GM18498 (cell line): ENCODE results near the gene PARD3.

ENCODE experiments used
- ATAC-seq: cut with Tn5 transposase; IDR thresholded peaks from one replicate; pipeline ENCODE4 v1.9.1; 2021; ENCODE audit warnings: mild to moderate bottlenecking, moderate library complexity; ENCODE audit not compliant: unreplicated experiment

PARD3 gene

DNA sequence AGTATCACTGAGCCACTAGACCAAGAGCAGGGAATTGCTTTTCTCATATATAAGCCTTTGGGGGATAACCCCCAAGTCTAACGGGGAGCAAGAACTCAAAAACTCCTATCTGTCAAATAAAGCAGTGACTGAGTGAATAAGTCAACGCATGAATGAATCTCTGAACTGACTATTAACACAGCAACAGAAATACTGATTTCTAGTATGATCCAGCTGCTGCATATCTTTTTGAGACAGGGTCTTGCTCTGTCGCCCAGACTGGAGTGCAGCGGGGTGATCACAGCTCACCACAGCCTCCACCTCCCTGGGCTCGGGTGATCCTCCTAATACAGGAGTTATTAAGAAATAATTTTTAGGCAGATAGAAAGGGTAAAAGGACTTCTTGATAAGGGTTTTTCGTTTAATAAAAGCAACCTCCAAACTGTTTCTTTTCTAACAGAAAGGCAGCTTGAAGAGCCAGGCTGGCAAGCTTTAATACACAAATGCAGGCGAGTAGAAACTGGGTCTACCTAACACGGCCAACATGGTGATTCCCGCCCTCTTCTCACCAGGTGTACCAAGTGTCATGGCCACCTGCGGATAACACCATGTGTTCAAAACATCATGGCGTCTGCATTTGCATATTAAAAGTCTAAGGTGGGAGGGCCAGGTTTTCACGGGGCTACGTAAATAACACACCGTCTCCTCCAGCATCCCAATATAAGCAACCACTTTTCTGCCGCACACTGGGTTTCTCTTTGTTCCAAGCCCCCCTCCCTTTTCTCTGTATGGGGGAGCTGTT, 631.9 kb downstream of the PARD3 start:
- no peak for ATAC-seq

DNA sequence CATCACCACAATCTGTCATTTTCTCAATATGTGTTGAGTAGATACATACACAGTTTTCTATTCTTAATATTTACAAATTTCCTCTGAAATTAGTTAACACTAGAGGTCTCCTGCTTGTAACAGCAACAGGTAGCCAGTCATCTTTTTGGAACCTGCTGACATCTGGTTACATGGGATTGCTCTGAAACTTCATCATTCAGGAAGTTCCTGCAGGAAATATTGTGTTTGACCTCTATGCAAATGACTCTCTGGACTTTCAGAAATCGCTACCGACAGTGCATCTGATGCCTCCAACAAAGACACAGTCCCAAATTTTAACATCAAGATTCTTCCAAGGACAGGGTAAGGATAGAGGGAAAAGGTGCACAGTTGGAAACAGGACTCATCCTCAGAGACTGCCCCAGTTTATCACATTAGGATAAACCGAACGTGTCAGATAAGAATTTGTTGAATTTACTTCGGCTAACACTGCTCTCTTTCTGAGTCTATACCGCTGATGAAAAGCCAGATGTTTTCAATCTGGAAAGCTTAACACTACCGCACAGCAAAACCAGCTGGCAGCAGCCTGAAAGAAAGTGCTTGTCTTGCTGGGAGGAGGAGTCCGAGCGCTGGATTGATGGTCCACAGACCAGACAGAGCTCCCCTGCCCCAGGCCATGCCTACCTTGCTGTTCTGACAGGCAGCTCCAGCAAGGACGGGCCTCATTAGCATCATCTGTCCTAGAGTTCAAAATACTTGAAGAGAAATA, 633.4 kb downstream of the PARD3 start:
- no peak for ATAC-seq

DNA sequence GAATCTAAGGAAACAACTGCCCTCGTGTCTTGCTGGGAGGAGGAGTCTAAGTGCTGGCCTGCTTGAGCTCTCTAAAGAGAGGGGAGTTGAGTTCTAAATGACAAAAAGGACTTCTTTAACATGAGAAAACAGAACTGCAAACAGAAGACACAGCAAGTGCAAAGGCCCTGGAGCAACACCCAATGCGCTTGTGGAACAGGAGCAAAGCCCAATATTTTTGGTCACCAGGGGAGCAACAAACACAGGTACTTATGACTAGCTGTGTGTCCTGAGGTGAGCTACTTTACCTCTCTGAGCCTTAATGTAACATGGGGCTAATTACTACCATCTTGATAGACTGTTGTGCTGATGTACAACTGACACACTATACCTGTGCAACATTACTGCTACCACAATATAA, 634.3 kb downstream of the PARD3 start:
- ATAC-seq, result no peak

DNA sequence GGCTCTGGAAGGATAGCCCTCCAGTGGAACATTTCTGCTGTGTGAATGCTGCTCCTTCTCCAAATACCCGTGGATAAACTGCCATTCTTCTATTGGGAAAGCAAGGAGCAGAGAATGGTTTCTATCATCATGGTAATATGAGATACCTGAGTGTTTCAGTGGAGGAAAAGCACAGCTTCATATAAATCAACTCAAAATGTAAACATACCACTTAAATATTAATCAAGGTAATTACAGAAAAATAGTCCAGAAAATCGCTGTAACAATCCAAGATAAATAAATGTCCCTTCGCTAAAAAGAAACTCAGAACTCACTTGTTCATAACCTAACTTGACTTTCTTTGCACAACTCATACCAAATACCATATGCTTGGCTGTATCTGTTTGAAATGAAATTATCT, 635.8 kb downstream of the PARD3 start:
- no peak for ATAC-seq

- ATAC-seq, result no peak
Observed at GRCh38 chr10:34178756-34179155, 636.3 kb downstream of the PARD3 start.

GRCh38 chr10:34178196-34178595, 636.9 kb downstream of the PARD3 start:
- no peak for ATAC-seq

- ATAC-seq, result no peak
Observed at GRCh38 chr10:34177445-34177844, 637.7 kb downstream of the PARD3 start.

DNA sequence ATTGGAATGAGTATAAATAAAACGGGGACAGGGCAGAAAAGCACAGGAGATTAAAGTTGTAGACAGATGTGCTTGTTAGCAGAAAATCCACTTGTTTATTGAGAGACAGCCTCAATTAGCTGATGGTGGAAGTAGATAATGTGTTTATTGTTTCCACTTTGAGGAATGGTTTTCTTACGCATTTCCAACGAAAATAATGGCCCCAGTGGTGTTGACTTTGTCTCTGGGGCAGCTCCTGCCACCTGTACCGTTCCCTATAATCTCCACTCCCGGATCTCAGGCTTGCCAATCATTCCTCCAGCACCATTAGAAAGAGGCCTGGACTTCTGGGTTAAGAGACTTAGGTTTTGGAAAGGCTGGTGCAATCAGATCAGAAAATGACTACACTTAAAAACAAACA, 638.7 kb downstream of the PARD3 start:
- no peak for ATAC-seq

- no peak for ATAC-seq
Observed at GRCh38 chr10:34175121-34175520, 640.0 kb downstream of the PARD3 start.

DNA sequence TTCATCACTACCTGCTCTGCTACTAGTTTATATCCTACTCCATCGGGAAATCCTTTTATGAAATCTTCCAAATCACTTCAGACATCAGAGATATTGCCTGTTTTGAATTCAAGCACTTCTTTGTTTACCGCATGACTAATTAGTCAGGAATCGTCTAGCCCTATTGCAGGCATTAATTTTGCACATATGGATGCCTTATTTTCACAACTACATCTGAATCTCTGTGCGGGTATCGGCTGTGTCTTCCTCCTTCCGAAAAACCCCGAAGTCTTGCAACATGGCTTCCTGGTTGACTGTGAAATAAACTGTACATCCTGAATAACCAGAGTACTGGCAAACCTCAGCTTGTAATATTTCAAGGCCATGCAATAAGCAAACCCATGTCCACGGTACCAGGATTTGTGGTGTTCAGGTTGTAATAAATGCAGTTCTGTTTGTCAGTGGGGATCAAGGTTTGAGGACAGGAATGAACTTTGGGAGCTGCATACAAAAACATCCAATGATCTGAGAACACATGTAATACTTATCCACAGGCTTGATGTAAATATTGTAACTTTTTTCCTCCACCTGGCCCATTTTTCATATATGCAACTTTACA, 642.1 kb downstream of the PARD3 start:
- ATAC-seq, result no peak

- ATAC-seq, result no peak
Observed at GRCh38 chr10:34171957-34172527, 643.1 kb downstream of the PARD3 start.

DNA sequence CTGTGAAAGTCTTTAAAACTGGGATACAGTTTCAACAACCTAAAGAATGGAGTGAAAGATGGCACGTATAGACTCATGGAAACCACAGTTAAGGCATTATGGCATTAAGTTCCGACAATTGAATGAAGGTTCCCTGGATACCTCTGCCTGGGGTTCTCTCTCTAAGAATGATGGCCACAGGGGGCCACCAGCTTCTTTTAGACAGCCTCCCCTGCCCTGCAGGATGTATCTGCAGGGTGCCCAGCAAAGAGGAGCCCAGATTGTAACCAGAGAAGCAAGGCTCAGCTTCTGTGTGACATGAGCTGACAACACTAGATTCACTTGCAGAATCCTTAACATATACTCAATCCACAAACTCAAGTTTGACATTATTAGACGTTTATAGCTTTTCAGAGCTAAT, 645.4 kb downstream of the PARD3 start:
- no peak for ATAC-seq

DNA sequence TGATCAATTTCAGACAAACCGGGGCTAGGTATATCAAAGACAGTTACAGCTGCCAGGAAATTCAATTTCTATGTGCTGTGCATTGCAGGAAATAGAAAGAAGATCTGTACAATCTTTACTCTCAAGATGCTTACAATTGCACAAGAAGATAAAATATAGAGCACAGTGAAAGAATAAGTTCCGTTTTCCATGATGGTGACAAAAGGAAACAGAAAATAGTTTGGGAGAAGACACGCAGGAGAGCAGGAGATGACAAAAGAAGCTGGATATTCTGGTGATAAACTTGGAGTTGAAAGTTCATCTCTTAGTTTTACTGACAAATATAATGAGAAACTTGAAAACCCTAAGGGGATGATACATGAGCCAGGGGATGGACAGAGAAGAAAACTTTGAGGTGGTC, 646.0 kb downstream of the PARD3 start:
- no peak for ATAC-seq

- ATAC-seq, result no peak
Observed at GRCh38 chr10:34168439-34168838, 646.7 kb downstream of the PARD3 start.

- ATAC-seq, result no peak
Observed at GRCh38 chr10:34166823-34167222, 648.3 kb downstream of the PARD3 start.

- no peak for ATAC-seq
Observed at GRCh38 chr10:34166354-34166753, 648.7 kb downstream of the PARD3 start.

GRCh38 chr10:34164029-34164428, 651.1 kb downstream of the PARD3 start:
- no peak for ATAC-seq

GRCh38 chr10:34163075-34163905, 651.8 kb downstream of the PARD3 start:
- ATAC-seq, result no peak

GRCh38 chr10:34161777-34162370, 653.2 kb downstream of the PARD3 start:
- ATAC-seq, result no peak

GRCh38 chr10:34160595-34160994, 654.5 kb downstream of the PARD3 start:
- no peak for ATAC-seq
